Endothelial cell of hepatic sinusoid (primary cell): ENCODE results near the gene TECRL.

Source experiments
- in situ Hi-C: cut with HindIII; loops from 2 replicates; pipeline ENCODE4 v1.10.0; 2017; ENCODE audit warnings: low sequenced_read_pairs

TECRL gene

GRCh38 chr4:64330143-64330542 lies 79.1 kb downstream of the TECRL start:
- in situ Hi-C loops, result no loop called here

DNA sequence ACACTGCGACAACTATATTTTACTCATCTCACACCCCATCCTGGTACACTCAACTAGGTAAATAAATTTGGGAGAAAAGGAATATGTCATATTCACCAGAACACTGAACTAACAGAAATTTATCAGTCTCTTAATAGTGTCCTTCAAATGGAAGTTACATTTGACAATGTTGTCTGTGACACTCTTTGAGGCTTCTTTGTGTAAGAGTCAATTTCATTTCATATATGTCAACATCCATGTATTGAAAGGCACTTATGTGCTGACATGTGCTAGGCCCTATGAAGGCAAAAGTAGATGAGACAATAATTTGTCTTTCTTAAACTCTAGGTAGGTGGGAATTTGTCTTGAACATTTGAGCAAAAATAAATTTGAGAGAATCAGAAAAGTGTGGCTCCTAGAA lies 82.0 kb downstream of the TECRL start:
- in situ Hi-C loops, result no loop called here

- in situ Hi-C loops, result no loop called here
These were observed 82.7 kb downstream of the TECRL start for GRCh38 chr4:64326507-64326906.

- in situ Hi-C loops, result no loop called here
These were observed 103.0 kb downstream of the TECRL start for GRCh38 chr4:64306255-64306565.

GRCh38 chr4:64305565-64306254 lies 103.5 kb downstream of the TECRL start:
- in situ Hi-C loops, result no loop called here

- in situ Hi-C loops, result no loop called here
These were observed 136.8 kb downstream of the TECRL start for GRCh38 chr4:64272432-64272831.

- in situ Hi-C loops, result no loop called here
These were observed 137.6 kb downstream of the TECRL start for GRCh38 chr4:64271601-64272081.

DNA sequence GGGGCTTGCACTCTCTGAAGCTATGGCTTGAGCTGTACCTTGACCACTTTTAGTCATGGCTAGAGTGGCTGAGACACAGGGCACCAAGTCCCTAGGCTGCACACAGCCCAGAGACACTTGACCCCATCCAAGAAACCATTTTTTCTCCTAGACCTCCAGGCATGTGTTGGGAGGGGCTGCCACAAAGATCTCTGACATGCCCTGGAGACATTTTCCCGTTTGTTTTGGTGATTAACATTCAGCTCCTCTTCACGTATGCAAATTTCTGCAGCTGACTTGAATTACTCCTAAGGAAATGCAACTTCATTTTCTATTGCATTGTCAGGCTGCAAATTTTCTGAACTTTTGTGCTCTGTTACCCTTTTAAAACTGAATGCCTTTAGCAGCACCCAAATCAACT lies 142.6 kb downstream of the TECRL start:
- in situ Hi-C loops, result no loop called here

GRCh38 chr4:64266263-64266662 lies 143.0 kb downstream of the TECRL start:
- in situ Hi-C loops, result no loop called here

GRCh38 chr4:64251781-64252180 lies 157.5 kb downstream of the TECRL start:
- in situ Hi-C loops, result no loop called here

GRCh38 chr4:64250488-64250887 lies 158.8 kb downstream of the TECRL start:
- in situ Hi-C loops, result no loop called here

- in situ Hi-C loops, result no loop called here
These were observed 159.2 kb downstream of the TECRL start for GRCh38 chr4:64250061-64250460.

DNA sequence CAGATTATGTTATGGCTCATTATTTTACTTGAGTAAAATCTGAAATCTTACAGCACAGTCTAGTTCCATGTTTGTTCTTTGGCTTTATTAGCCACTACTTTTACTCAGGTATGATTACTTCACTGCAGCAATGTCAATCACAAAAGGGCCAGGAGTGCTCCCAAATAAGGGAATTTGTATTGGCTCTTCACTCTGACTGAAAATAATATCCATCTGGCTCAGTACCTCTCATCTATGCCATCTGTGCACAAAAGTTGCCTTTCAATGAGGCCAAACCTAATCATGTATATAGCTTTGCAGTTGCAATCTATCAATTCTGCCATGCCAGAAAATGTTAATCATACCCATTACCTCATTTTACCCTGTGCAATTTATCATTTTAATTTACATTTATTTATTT lies 161.1 kb downstream of the TECRL start:
- in situ Hi-C loops, result no loop called here

GRCh38 chr4:64230709-64231310 lies 178.4 kb downstream of the TECRL start:
- in situ Hi-C loops, result no loop called here
